Aortic smooth muscle cell (primary cell): ENCODE results near the gene C5orf34. TPM values are rescaled to one million over a fixed set of nuclear protein-coding genes. Genes with fewer than 3 reads are reported as not detected.

Experiments
- total RNA-seq: library from RNA; depleted of rRNA; stranded (reverse); fragments of >200 nt; gene quantifications from 2 replicates; pipeline ENCODE4 v1.2.3, GENCODE V29; 2014

C5orf34 gene, protein sequence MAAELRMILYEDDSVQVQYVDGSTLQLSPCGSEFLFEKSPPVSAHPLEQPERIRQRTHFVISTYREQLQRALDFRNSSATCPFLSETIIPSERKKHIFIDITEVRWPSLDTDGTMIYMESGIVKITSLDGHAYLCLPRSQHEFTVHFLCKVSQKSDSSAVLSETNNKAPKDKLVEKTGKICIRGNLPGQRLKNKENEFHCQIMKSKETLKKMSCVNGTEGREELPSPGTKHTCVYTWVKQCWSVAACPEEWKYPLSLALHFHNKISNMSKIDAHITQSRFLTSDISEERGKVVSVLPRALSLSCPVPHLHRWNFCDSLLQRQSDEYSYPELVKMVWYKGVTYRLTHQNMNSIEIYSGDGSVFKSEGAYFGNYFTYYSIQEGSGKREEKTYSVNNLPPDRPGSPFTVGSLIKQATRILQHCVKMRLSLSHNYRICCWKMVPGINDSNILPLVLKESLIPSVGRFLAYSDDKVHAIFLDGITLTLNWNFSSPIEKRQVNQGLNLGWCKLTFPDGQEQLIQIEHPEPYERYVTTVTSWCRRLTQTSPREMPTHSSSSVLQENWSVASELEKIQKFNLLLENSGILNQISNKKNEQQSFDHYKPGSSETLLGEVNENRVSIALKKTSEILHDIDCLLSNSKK
- total RNA-seq = 3.4 and 5.0 TPM in 2 replicates

DNA sequence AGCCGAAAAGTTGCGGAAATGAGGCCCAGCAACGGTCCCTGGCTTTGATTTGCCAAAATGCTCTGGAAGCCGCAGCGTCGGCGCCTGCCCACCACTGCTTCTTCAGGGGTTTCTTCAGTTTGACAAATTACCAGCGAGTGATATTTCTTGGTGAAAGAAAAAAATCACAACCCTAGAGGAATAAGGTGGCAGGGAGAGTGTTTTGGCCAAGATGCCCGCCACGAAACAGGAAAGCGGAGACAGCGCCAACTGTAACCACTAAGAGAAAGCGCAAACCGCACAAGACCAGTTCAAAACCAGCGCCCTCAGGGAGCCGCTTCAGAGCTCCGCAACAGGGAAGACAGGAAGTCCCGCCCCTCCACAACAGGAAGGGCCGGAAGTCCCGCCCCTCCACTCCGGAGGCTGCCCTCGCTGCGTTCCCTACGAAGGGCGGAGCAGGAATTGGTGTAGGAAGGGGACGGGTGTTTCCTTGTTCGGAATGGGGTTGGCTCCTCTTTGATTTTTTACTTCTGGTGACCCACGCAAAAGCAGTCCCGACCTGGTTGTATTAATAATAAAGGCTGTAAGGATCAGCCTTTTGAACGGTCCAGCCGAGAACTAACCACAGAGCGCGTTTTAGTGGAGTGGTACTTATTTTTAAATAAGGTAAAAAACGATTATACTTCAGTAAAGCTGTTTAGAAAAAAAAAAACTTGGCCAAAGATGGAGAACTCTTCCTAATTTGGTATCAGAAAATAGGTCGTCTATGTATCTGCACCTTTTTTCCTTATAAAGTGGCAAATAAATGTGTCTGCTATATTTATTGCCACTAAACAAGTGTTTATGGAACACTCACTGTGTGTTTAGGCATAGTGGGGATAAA lies at the start of gene C5orf34:
C5orf34 (minus strand) TSS at position 333 of the 862 bp plus-strand sequence. CDS start 5,809 bp downstream, outside the sequence.

DNA sequence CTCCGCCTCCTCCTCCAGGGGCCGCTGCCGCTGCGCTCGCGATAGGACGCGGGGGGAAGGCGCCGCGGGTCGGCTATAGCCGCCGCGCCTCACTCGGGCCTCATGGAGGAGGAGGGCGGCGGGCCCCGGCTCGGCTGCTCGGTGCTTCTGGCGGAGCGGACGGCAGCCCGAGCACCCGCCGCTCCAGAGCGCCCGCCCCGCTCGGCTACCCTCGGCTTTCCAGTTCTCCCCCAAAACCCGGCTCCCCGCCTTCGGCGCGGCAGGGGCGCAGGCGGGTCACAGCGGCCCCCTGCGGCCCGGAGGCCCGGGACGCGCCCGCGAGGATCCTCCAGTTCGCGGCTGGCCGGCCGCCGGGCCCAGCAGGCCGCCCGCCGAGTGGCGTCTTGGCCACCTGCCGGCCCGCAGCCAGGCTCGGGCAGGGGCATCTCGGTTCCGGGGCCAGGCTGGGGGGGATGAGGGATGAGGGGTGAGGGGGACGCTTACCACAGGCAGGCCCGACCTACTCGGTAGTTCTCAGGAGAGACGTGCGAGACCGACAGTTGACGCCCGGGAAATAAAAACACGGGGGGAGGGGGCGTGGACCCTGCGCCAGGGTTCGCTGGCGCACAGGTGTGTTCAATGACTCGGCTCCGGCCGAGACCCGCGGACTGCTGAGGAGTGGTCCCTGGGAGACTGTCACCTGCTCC lies 42.1 kb upstream of the C5orf34 start, which contains the start of gene PAIP1:
PAIP1 (minus strand) TSS at position 221 of the 686 bp plus-strand sequence. CDS start 231 bp downstream, outside the sequence.

DNA sequence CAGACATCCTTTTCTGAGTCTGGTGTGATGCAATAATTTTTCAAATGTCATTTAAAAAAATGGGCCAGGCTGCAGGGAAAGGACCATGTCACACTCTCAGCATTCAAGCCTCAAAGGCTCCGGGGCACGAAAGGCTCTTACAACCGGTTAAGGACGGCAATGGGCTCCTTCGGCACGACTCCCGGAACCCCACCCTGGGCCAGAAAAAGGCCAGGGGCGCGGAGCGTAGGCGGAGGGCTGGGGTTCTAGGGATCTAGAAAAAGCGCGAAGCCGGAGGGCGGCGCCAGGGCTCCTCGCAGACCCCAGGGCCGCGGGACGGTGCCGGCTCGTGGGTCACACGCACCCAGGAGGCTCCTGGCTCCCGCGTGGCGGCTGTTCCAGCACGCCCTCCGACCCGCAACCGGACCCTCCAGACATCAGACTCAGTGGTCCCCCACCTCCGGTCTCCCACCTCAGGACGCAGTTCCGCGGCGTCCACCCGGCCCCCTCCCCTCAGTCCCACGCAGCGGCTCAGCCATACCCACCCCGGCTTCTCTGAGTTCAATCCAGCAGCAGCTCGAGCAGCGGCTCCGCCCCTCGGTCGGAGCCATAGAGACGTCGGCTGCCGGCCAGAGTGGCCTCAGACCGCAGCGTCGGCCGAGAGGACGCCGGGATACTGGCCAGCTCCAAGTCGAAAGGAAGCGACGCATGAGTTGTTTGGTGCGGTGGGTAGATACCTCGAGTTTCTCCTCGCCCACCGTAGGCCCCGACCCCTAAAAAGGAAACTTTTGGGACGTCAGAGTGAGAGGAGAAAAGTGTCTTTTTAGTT lies 31.4 kb downstream of the C5orf34 start, which contains the start of gene TMEM267:
TMEM267 (minus strand) TSS at position 568 of the 808 bp plus-strand sequence. CDS start 29,896 bp downstream, outside the sequence.

Other genes starting within 250 kb of the C5orf34 start
- gene HMGCS1, start 201.7 kb downstream of the C5orf34 start, total RNA-seq = 64.3 and 88.2 TPM in 2 replicates
- 1.1 and 1.6 TPM in 2 replicates for gene CCL28, start 102.8 kb downstream of the C5orf34 start, total RNA-seq
- gene TMEM267, start 31.3 kb downstream of the C5orf34 start, total RNA-seq = 16.4 and 21.4 TPM in 2 replicates
- gene PAIP1, start 41.9 kb upstream of the C5orf34 start, total RNA-seq = 72.9 and 73.9 TPM in 2 replicates
- 88.8 and 114 TPM in 2 replicates for gene NNT, start 88.0 kb upstream of the C5orf34 start, total RNA-seq